Frontal cortex (tissue), 4 donors: Measurements from ENCODE around the gene CHN2. TPM values are rescaled to one million over a fixed set of nuclear protein-coding genes. Genes with fewer than 3 reads are reported as not detected.

Experiments
- DNase-seq, 2 donors: peaks; one replicate each; pipeline ENCODE4 v3.0.0; 2012; ENCODE audit warnings: low spot score in 2 of 2
- FAIRE-seq: peaks from 2 replicates; lab custom pipeline; 2012; peaks lifted over from hg19 to GRCh38; lab: Jason Lieb, UNC
- total RNA-seq: library from RNA; depleted of rRNA; stranded (reverse); fragments of >200 nt; gene quantifications from one replicate; pipeline ENCODE4 v1.2.3, GENCODE V29; 2014
- donor health status: control.
- donor health status: control.
- donor health status: control.

Gene CHN2
- total RNA-seq, 1 donor from 2014 or later, result 96.6 TPM

GRCh38 chr7:29325476-29325875 is 130.9 kb downstream of the CHN2 start:
- DNase-seq, result no peak
- no peak for FAIRE-seq

DNA sequence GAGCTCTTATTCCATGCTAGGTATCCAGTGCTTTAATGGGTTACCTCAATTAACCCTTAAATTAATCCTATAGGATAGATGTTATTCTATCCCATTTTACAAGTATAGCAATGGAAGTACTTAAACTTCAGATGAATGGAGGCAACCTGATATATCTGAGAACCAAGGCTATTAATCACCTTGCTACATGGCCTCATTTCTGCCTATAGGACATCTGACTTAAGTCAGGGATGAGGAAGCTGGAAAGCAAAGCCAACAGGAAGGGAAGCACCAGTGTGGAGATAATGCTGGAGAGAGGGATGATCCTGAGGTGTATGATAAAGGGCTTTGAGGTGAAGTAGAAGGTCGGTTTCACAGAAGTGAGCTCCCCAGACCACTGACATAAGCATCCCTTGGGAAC is 132.3 kb downstream of the CHN2 start:
- DNase-seq (no peak), FAIRE-seq (no peak)

GRCh38 chr7:29327455-29327854 is 132.9 kb downstream of the CHN2 start:
- DNase-seq, result no peak
- FAIRE-seq, result no peak

- no peak for DNase-seq
- FAIRE-seq, result no peak
Observed at GRCh38 chr7:29328045-29328444, 133.5 kb downstream of the CHN2 start.

DNA sequence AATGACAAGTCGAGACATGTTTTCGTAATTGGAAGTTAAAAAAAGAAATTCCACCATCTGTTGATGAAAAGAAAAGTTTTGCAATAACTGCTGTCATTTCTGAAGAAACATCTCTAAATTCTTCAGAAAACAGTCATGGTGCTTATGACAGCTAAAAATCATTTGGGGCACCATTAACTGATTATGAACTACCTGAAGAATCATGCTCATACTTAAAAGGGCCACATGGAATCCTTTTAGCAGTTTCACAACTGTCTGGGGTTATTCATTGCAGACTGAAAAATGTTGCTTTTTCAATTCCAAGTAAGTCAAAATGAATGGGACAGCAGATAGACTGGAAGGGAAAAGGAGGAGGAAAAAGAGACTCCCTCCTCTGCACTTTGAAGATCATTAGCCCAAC is 134.2 kb downstream of the CHN2 start:
- DNase-seq (no peak), FAIRE-seq (no peak)

DNA sequence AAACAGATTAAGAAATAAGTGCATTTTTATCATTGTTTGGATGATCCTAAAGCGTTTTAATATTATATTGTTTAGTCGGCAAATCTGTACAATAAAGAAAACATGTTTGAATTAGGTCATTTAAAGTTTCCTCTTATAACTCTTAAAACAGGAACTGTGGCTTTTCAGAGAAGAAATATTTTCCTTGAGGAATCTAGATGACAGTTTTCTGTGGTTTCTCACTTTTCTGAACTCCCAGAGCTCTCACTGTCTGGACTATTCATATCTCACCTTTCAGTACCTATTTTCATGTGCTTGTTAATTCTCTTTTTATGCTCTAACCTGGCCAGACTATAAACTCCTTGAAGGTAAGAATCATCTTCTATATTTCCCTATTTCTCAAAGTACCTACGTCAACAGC is 135.1 kb downstream of the CHN2 start:
- no peak for DNase-seq
- FAIRE-seq, result no peak

DNA sequence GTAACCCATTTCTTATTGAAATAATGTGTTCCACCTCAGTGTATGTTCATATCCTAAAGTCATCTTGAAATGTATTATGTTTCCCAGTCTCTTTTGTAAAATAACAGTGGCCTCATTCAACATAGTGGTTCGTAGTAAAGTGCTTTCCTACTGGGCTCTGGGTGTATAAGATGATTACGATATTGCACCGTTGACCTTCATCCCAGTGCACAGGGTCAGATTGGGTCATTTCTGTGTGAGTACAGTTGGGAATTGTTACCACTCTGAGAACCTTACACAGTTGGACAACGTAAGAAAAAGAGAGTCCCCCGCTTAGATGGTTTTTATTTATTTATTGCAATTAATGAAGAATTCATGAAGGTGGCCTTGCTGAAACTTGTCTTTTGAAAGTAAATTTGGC is 135.6 kb downstream of the CHN2 start:
- FAIRE-seq, result no peak
- no peak for DNase-seq

- FAIRE-seq, result no peak
- no peak for DNase-seq
Observed at GRCh38 chr7:29331163-29331562, 136.6 kb downstream of the CHN2 start.

DNA sequence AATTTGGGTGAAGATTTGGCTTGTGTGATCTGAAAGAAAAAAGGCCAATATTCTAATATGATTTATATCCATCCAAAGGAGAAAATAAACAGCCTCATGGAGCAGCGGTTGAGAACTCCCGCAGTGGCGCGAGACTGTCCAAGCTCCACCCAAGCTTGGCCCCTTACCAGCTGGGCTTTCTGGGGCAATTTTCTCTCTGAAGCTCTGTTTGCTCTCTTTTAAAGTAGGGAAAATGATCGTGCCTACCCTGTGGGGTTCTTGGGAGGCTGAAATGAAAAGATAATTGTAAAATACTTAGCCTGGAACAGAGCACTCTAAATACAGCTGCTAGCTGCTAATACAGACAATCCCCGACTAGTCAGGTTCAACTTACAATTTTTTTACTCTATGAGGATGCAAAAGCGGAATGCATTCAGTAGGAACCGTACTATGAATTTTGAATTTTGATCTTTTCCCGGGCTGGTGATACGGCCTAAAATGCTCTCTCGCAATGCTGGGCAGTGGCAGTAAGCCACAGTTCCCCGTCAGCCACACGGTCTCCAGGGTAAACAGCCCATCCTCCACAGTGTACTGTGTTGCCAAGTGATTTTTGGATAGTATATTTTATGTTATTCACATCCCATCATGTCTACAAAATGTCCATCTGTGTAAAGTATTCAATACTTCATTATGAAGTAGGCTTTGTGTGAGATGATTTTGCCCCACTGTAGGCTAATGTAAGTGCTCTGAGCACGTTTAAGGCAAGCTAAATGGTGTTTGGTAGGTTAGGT is 137.7 kb downstream of the CHN2 start:
- DNase-seq (no peak), FAIRE-seq (no peak)

DNA sequence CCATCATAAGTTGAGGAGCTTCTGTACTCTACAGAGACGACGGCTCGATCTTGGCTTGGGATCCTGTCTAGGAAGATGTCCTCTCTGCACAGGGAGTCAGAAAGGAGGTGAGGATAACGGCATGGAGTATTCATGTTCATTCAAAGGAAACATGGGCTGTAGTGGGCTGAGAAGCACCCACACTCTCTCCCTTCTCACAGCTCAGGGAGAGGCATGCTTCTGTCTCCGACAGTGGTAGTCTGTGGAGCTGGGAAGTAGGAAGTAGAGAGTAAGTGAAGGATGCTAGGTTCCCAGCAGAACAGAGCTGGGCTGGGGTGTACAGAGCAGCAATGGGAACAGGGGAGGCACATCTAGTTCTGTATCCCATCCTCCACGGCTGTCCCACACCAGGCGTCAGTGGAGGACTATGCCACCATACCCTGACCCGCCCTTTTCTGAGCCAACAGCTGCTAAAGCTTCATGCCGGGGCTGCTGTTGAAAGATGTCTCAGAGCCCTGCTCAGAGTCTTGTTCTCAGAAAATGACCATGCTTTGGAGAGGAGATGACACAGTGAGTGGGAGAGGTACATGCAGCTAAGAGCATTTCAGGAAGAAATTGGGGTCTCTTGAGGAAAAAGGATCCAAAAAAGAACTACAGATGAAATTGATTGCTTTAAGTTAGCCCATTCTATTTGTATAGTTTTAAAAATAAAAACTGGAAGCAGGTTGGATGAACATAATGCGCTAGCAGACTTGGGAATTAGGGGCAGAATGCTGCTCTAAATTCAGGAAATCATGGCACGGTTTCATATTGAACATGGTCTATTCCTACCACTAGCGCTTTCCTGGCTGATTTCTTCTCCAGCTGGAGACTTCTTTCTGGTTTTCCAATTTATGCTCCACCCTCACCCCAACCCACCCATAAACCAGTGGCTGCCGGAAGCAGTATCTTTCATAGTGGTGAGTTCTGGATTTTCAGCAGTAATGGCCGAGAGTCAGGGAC is 138.6 kb downstream of the CHN2 start:
- FAIRE-seq (no peak), DNase-seq (no peak)

DNA sequence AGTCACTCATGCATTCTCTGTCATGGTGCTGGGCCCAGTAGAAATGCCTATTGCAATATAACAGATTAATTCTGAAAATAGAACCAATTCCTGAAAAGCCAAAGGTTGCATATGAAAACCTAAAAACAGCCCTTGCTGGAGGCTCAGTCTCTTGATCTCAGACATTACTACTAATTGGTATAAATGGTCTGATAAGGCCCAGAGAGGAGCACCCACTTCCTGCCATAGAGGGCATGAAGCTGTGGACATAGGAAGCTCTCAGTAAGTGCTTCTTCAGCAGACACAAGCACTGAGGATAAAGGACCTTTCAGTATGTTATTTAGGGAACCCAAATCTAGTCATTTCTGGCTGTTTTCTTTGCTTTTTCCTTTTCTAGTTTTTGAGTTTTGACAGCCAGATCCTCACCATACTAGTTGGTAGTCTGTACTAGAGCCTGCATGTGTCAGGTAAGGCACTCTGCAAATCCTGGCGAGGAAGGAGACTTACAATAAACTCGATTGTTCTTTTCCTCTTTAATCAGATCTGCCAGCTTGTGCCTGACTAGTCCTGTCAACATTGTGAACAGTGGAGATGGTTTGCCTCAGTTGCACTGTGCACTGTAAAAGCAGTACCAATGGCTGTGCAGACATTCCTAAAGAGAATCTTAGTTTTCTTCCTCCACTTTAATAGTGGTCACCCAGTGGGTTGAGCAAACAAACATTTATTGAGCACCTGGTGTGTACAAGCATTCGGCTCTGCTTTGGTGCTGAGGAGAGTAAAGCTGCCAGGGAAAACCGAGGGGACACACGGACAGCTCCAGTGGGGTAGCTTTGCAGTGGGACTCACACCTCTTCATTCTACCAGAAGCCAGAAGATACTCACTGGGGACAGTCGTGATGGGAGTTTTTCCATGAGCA is 140.9 kb downstream of the CHN2 start:
- DNase-seq (no peak), FAIRE-seq (no peak)

DNA sequence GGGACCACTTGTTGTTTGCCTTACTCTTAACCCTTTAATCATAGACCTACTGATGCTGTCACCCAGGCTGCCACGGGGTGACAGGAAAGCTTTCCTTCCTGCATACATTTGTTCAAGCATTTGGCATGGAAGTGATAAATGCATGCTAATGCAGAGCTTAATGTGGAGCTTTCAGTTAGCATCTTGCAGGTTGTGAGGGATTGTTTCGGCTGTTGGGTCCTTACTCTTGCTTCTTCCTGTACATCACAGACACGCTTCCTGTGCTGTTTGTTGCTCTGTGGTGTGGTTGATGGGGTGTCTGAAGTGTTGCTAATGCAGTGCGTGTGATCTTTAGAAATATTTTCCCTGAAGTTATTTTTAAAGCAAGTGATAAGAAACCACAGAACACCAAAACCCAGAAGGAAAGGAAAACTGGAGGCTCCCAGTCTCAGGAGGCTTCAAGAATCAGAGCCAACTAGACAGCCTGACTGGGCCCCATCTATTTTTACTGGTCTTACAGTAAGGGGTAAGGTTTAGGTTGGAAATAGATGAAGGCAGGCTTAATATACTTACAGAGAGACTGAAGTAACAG is 143.1 kb downstream of the CHN2 start:
- DNase-seq (no peak), FAIRE-seq (no peak)

- no peak for DNase-seq
- no peak for FAIRE-seq
Observed at GRCh38 chr7:29340696-29341095, 146.1 kb downstream of the CHN2 start.

DNA sequence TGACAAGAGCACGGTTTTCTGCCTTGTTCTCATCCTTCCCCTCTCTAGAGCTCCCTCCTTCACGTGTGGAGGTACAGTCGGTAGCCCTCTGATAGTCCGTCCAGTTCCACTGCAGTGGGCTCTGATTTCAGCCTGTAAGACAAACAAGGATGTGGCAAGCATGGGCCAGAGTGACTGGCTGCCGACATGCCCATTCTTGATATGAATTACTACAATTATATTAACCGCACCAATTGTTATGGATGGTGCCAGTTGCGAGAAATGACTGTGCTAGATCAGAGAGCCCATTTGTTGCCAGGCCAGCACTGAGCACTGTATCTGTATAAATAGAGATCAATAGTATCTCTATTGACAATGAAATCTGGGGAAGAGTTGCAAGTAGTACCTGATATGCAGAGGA is 146.6 kb downstream of the CHN2 start:
- FAIRE-seq, result no peak
- no peak for DNase-seq

- DNase-seq (no peak), FAIRE-seq (no peak)
Observed at GRCh38 chr7:29342761-29343160, 148.2 kb downstream of the CHN2 start.

DNA sequence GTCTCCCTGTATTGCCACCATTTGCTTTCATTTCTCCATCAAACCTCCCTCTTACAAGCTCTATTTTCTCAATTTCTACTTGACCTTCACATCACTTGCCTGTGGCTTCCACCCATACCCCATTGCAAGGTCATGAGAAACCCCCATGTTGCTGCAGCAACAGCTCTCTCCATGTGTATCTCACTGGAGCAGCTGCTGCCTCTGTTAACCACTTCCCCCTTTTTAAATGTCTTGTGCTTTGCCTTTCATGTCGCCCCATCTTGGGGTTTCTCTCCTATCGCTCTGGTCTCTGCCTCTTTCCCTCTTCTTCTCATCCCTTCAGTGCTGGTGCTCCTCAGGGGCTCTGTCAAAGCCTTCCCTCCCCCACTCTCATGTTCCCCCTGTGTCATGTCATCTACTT is 148.8 kb downstream of the CHN2 start:
- FAIRE-seq (no peak), DNase-seq (no peak)

DNA sequence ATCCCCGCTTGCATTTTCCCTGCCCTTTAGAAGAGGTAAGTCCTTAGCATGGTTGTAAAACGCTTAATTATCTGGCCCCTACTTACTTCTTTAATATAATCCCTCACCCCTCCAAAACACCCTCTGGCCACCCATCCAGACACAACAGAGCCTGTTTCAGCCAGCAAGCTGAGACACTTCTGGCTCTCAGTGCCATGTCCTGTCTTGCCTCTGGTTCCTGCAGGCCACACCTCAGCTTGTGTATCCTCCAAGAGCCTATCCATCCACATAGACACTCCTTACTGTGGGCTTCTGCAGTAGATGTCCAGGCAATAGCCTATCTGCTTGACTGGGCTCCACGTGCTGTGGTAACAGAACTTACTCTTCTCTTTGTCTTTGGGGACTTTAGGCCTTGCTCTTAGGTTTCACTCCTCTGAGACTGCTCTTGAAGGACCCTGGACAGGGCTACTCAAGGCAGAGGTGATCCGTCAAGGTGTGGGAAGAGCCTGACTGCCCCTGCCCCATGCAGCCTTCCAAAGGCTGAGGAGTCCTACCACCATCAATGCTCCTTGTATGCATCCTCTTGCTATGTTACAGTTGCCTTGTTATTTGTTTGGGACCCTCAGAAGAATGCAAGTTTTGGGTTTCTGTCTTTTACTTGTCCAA is 149.9 kb downstream of the CHN2 start:
- FAIRE-seq (no peak), DNase-seq (no peak)

DNA sequence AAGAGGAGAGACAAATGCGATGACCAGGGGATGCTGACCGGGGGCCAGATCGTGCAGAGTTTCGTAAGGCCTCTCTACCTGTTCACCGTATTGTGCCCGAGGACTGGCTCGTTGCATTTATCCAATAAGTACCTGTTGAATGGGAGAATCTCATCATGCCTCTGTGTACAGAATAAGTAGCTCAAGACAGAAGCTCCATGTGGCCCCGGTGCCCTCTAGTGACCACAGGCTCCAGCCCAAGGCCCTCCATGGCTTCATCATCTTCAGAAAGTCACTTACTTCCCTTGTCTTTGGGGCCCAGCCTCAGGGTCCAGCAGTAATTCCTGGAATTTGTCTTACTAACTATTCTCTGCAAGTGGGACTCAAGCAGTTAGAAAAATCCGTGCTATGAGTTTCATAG is 151.0 kb downstream of the CHN2 start:
- FAIRE-seq (no peak), DNase-seq (peak in 1 of 2 donors; percentile 12)

DNA sequence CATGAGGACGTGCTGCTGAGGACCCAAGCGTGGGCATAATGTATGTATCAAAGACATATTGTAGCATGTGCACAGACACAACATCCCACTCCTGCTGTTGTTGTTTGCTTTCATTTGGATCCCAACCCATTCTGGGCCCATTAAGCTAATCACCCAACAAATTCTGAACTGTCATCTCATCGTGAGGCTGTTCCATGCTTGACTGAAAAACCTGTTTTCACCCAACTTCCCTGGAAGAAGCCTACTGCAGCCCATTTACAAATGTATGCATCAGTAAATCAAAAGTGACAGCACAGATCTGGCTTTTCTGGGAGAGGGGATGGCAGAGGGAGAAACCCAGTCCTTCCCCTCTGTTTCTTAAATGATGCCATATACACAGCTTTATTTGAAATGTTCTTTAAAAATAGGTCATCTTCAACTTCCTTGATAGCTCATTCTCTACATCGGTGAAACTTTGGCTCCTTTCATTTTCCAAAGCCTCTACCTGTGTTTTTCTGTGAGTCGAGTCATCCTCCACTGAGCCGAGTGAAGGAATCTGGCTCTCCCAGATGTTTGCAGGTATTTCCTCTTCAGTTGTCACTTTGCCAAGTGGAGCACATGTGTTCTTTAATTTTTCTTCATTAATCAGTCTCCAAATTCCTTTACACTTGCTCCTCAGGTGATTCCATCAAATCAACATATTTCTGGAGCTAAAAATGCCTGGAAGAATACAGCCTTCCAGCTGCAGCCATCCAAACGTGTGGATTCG is 151.8 kb downstream of the CHN2 start:
- DNase-seq, result no peak
- no peak for FAIRE-seq
